Astrocyte of the spinal cord (primary cell): ENCODE results near the gene SHISA8.

Experiments used
- DNase-seq: peaks from one replicate; pipeline ENCODE4 v3.0.0; 2011; ENCODE audit warnings: low read depth, low spot score
- H3K4me3 ChIP-seq: 2 replicates; pipeline ENCODE4 v1.5.1; 2011; ENCODE audit warnings: low read depth, mild to moderate bottlenecking, low read length, moderate library complexity
- in situ Hi-C: cut with HindIII; loops from 2 replicates; pipeline ENCODE4 v1.10.0; 2017; ENCODE audit warnings: low sequenced_read_pairs
- TF ChIP-seq, protein P1 (sequence below): IDR thresholded peaks from 2 replicates; pipeline ENCODE4 v1.5.1; 2012; ENCODE audit warnings: low read depth, mild to moderate bottlenecking, low read length, inconsistent platforms

The SHISA8 gene

DNA sequence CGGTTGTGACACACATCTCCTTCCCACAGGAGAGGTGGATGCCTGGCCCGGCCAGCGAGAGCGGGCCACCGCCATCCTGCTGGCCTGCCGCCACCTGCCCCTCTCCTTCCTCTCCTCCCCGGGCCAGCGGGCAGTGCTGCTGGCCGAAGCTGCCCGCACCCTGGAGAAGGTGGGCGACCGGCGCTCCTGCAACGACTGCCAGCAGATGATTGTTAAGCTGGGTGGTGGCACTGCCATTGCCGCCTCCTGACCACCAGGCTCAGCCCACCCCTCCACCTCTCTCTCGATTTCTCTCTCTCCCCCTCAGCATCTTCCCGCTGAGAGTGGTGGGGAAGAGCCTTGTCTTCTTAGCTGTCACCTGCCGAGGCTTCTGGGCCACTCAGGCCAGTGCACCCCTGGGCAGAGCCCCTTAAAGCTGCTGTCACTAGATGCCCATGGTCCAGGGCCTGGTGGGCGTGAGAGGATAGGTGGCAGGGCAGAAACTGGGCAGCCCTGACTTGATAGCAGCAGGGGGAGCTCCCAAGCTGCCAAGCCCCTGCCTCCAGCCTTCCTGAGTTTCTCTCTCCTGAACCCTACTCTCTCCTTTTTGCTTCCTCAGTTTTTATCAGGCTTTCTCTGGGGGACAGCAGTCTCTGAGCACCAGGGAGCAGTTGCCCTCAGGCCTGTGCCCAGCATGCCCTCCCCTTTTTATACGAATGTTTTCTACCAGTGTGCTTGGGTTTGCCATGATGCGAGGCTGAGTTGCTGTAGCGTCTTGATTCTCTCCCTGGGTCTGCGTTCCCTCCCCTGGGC is 9.3 kb downstream of the SHISA8 start:
- TF ChIP-seq, protein P1, sequence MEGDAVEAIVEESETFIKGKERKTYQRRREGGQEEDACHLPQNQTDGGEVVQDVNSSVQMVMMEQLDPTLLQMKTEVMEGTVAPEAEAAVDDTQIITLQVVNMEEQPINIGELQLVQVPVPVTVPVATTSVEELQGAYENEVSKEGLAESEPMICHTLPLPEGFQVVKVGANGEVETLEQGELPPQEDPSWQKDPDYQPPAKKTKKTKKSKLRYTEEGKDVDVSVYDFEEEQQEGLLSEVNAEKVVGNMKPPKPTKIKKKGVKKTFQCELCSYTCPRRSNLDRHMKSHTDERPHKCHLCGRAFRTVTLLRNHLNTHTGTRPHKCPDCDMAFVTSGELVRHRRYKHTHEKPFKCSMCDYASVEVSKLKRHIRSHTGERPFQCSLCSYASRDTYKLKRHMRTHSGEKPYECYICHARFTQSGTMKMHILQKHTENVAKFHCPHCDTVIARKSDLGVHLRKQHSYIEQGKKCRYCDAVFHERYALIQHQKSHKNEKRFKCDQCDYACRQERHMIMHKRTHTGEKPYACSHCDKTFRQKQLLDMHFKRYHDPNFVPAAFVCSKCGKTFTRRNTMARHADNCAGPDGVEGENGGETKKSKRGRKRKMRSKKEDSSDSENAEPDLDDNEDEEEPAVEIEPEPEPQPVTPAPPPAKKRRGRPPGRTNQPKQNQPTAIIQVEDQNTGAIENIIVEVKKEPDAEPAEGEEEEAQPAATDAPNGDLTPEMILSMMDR: no peak
- no peak for DNase-seq
- no peak overlapping the region for H3K4me3 ChIP-seq
- in situ Hi-C loops: no loop called here

DNA sequence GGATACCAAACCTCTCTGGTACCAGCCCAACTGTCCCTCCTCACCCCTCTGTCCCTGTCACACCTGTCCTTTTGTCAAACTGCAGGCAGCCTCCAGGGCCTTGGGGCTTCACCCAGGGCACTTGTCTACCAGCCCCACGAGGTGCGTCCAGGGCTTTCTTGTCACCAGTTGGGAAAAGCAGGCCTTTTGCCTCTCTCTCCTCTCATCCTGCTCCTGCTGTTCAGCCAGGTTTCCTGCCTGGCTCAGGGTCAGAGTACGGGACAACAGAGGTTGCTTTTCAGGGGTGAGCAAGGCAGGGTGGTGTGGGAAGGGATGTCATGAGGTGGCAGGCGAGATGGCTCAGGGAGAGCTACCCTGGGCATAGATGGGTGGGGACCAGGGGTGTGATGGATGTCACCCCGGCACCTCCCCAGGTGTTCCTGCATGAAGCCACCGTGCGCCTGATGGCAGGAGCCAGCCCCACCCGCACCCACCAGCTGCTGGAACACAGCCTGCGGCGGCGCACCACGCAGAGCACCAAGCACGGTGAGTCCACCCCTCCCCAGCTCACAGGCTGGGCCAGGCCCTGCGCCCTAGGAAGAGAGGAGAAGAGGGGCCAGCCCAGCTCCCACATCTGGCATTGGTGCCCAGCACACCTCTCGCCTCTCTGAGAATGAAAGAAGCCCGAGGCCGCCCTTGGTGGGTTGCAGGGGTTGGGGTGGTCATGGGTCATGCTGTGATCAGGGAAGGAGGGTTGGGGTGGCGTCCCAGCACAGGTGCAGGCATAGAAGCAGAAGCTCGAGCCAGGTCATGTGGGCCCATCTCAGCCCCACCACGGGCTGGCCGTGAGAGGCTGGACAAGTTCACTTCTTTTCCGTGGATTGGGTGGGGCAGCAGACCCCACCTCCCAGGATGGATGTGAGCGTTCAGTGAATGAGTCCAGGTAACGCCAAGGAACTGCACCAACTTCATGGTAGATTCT is 10.1 kb downstream of the SHISA8 start:
- TF ChIP-seq, protein P1: no peak
- DNase-seq: no peak
- in situ Hi-C loops: no loop called here
- H3K4me3 ChIP-seq: no peak overlapping the region

DNA sequence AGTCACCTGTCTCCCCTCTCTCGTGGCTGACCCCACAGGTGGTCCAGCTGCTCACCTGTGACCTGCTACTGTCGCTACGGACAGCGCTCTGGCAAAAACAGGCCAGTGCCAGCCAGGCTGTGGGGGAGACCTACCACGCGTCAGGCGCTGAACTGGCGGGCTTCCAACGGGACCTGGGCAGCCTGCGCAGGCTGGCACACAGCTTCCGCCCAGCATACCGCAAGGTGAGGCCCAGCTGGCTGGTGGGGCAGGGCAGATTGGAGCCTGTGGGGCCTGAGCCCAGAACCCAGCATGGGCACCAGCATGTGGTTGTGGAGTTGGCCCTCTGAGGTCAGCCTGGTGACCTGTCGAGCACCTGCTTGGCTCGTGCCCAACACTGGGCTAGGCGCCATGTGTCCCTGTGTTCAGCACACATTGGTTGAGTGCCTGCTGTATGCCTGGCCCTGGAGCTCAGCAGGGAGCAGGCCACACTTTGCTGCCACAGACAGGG is 11.9 kb downstream of the SHISA8 start:
- no peak overlapping the region for H3K4me3 ChIP-seq
- DNase-seq: no peak
- TF ChIP-seq, protein P1: no peak
- in situ Hi-C loops: no loop called here

DNA sequence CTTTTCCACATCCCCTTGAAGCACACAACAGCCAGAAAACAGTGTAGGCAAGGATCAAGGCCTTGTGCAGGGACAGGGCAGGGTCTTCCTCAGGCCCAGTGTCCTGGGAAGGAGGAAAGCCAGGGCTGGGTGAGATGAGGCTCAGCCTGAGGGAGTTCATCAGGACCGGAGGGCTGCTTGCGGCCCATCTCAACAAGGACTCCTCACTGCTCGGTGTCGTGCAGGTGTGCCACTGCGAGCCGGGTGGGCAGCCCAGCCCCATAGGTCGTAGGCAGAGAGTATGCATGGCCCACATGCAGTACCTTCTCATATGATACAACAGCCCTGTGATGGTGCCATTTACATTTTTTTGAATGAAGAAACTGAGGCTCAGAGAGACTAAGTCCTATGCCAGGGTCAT is 12.9 kb downstream of the SHISA8 start:
- no peak for DNase-seq
- in situ Hi-C loops: no loop called here
- H3K4me3 ChIP-seq: no peak overlapping the region
- TF ChIP-seq, protein P1: no peak

DNA sequence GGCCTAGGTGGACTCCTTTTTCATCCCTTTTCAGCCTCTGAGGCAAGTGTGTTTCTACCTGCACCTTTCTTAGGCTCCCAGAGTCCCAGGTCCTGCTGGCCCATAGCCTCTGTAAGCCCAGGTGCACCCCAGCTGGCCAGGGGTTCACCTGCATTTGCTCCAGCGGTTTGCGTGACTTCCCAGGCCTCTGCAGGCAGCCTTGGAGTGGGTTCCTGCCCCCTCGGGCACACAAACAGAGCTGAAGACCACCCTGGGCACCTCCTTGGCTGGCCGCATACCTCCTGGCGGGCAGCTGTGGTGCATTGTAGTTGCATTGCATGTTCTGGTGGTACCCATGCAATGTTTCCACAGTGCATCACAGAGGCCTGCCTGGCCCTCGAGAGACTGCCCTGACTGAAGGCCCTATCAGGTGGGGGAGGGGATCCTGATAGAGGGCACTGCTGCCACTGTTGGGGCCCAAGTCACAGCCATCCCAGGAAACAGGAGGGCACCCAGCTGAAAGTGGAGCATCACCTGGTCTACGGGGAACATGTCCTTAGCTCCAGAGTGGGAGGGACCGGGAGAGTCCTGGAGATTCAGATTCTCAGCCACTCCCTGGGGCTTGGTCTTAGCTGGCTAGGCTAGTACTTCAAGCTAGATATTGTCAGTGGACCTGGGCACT is 14.1 kb downstream of the SHISA8 start:
- TF ChIP-seq, protein P1: no peak
- DNase-seq: no peak
- H3K4me3 ChIP-seq: no peak overlapping the region
- in situ Hi-C loops: no loop called here

DNA sequence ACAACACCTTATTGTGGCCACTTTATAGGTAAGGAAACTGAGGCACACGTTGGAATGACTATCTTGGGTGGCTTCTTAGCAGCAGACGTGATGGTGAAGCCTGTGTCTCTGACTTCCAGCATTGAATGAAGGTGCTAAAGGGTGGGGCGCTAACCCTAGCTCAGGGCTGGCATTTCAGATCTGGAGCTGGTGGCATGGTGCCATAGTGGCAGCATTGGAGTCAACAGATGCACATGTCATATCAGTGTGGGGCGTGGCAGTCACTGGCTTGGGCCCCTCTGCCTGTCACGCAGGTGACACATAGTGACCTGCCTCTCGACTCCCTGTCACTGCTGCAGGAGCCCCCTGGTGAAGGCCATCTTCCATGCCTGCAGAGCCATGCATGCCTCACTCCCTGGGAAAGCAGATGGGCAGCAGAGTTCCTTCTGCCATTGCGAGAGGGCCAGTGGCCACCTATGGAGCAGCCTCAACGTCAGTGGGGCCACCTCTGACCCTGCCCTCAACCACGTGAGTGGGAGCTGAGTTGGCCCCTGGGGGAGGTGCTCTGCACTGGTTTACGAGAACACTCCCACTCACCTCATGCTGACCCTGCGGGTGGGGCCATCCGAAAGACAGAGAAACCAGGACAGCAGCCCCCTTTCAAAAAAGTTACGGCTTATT is 14.8 kb downstream of the SHISA8 start:
- DNase-seq: no peak
- in situ Hi-C loops: no loop called here
- H3K4me3 ChIP-seq: no peak overlapping the region
- TF ChIP-seq, protein P1: no peak
